HepG2 (cell line): ENCODE measurements around the gene TUBB4A. TPM values are rescaled to one million over a fixed set of nuclear protein-coding genes. Genes with fewer than 3 reads are reported as not detected.

ENCODE experiments used
- ARID2 ChIP-seq: sonication (generic); formaldehyde crosslinking; IDR thresholded peaks from 2 replicates; pipeline ENCODE4 v1.8.1; 2022; ENCODE audit warnings: mild to moderate bottlenecking, missing genetic modification reagents, borderline replicate concordance
- DNMT1 ChIP-seq: sonication (generic); formaldehyde crosslinking; IDR thresholded peaks from 2 replicates; pipeline ENCODE4 v1.5.1; 2020; ENCODE audit warnings: mild to moderate bottlenecking, missing genetic modification reagents
- HMG20A ChIP-seq: IDR thresholded peaks from 2 replicates; pipeline ENCODE4 v1.6.1; 2016; ENCODE audit warnings: borderline replicate concordance
- MIXL1 ChIP-seq: IDR thresholded peaks from 2 replicates; pipeline ENCODE4 v1.6.1; 2016
- REPIN1 ChIP-seq: sonication (generic); formaldehyde crosslinking; IDR thresholded peaks from 2 replicates; pipeline ENCODE4 v1.8.0; 2022; ENCODE audit warnings: missing genetic modification reagents, low read depth, mild to moderate bottlenecking, borderline replicate concordance
- RNF2 ChIP-seq: fragments of 450-650 bp; conservative IDR thresholded peaks from 2 replicates; pipeline ENCODE4 v1.6.1; 2016; ENCODE audit warnings: low read depth
- SOX5 ChIP-seq: IDR thresholded peaks from 2 replicates; pipeline ENCODE4 v1.6.1; 2016; ENCODE audit warnings: borderline replicate concordance
- ZFP36L2 ChIP-seq: sonication (generic); formaldehyde crosslinking; IDR thresholded peaks from 2 replicates; pipeline ENCODE4 v1.4.0; 2020; ENCODE audit warnings: missing genetic modification reagents
- ZFP62 ChIP-seq: sonication (generic); formaldehyde crosslinking; IDR thresholded peaks from 2 replicates; pipeline ENCODE4 v1.4.0; 2020; ENCODE audit warnings: missing genetic modification reagents
- ZNF383 ChIP-seq: sonication (generic); formaldehyde crosslinking; IDR thresholded peaks from 2 replicates; pipeline ENCODE4 v1.4.0; 2020; ENCODE audit warnings: missing genetic modification reagents, mild to moderate bottlenecking, borderline replicate concordance
- ZNF652 ChIP-seq: IDR thresholded peaks from 2 replicates; pipeline ENCODE4 v1.6.1; 2016; ENCODE audit warnings: low read depth, borderline replicate concordance
- ZNF749 ChIP-seq: sonication (generic); formaldehyde crosslinking; IDR thresholded peaks from 2 replicates; pipeline ENCODE4 v1.8.0; 2022; ENCODE audit warnings: mild to moderate bottlenecking, missing genetic modification reagents, moderate library complexity, borderline replicate concordance
- ZNF777 ChIP-seq: sonication (generic); formaldehyde crosslinking; IDR thresholded peaks from 2 replicates; pipeline ENCODE4 v1.4.0; 2020; ENCODE audit warnings: missing genetic modification reagents
- ZNF788 ChIP-seq: sonication (generic); formaldehyde crosslinking; IDR thresholded peaks from 2 replicates; pipeline ENCODE4 v1.5.0; 2020; ENCODE audit warnings: mild to moderate bottlenecking, missing genetic modification reagents, borderline replicate concordance
- polyA plus RNA-seq, 8 experiments: library from polyadenylated mRNA; depleted of rRNA in 3 of 8; stranded (reverse) in 7 of 8; unstranded in 1 of 8; fragments of >200 nt; fragmentation: Illumina TruSeq in 4 of 8; extraction: Trizol in 4 of 8; gene quantifications; 2 replicates each; pipeline versions ENCODE4 v1.2.1 to v1.2.3, GENCODE V29; 2011 to 2016; ENCODE audit warnings: low read depth in 4 of 8, missing spikeins in 1 of 8, mixed read lengths in 1 of 8; ENCODE audit not compliant: insufficient read depth in 1 of 8
- total RNA-seq, 5 experiments: library from RNA; depleted of rRNA; stranded (reverse); fragments of >200 nt; fragmentation: Illumina TruSeq; extraction: Trizol; gene quantifications; 2 replicates each; pipeline ENCODE4 v1.2.3, GENCODE V29; 2016; ENCODE audit warnings: low read depth in 1 of 5
- TF ChIP-seq, protein P1 (sequence below): sonication (generic); formaldehyde crosslinking; IDR thresholded peaks from 2 replicates; pipeline ENCODE4 v1.9.0; 2021; ENCODE audit warnings: missing genetic modification reagents, borderline replicate concordance
- TF ChIP-seq, protein P2 (sequence below): sonication (generic); formaldehyde crosslinking; IDR thresholded peaks from 2 replicates; pipeline ENCODE4 v1.5.0; 2020; ENCODE audit warnings: mild to moderate bottlenecking, missing genetic modification reagents, borderline replicate concordance
- TF ChIP-seq, protein P3 (sequence below): IDR thresholded peaks from 2 replicates; pipeline ENCODE4 v1.6.1; 2016; ENCODE audit warnings: mild to moderate bottlenecking
- TF ChIP-seq, protein P4 (sequence below): IDR thresholded peaks from 2 replicates; pipeline ENCODE4 v1.6.1; 2016; ENCODE audit warnings: low read depth, control low read depth

The TUBB4A gene
- total and polyA plus RNA-seq, 2 of the 13 experiments (the other 11 are each of a cell fraction or from before 2014, with no cell fraction given) = not detected

DNA sequence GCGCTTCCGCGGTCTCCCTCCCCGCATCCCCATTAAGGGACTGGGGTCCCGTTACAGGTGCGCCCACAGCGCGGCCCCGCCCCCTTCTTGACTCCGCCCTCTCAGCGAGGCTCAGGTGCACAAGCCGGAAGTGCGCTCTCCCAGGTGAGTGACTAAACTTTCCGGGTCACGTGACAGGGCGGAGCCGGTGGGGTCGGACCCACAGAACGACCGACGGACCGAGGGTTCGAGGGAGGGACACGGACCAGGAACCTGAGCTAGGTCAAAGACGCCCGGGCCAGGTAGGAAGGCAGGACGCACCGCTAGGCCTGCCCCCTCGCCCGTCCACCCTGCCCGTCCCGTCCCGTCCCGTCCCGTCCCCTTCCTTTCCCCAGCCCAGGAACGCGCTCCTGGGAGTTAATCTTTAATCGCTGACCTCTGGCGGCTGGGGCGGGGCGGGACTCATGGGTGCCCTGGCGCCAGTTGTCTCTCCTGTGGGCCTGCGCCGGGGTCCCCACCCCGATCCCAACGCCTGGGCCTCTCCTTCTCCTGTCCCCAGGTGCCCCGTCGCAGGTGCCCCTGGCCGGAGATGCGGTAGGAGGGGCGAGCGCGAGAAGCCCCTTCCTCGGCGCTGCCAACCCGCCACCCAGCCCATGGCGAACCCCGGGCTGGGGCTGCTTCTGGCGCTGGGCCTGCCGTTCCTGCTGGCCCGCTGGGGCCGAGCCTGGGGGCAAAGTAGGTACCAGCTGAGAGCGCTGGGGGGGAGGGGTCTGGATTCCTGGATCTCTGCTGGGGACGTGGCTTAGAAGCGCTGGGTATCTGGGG is 37.8 kb downstream of the TUBB4A start, which contains the start of gene CRB3 (continued):
- TF ChIP-seq, protein P1, sequence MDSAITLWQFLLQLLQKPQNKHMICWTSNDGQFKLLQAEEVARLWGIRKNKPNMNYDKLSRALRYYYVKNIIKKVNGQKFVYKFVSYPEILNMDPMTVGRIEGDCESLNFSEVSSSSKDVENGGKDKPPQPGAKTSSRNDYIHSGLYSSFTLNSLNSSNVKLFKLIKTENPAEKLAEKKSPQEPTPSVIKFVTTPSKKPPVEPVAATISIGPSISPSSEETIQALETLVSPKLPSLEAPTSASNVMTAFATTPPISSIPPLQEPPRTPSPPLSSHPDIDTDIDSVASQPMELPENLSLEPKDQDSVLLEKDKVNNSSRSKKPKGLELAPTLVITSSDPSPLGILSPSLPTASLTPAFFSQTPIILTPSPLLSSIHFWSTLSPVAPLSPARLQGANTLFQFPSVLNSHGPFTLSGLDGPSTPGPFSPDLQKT (CRISPR knock-in tag) = no peak
- TF ChIP-seq HMG20A (CRISPR knock-in tag) = no peak
- no peak for TF ChIP-seq ZNF383 (CRISPR knock-in tag)
- TF ChIP-seq, protein P2, sequence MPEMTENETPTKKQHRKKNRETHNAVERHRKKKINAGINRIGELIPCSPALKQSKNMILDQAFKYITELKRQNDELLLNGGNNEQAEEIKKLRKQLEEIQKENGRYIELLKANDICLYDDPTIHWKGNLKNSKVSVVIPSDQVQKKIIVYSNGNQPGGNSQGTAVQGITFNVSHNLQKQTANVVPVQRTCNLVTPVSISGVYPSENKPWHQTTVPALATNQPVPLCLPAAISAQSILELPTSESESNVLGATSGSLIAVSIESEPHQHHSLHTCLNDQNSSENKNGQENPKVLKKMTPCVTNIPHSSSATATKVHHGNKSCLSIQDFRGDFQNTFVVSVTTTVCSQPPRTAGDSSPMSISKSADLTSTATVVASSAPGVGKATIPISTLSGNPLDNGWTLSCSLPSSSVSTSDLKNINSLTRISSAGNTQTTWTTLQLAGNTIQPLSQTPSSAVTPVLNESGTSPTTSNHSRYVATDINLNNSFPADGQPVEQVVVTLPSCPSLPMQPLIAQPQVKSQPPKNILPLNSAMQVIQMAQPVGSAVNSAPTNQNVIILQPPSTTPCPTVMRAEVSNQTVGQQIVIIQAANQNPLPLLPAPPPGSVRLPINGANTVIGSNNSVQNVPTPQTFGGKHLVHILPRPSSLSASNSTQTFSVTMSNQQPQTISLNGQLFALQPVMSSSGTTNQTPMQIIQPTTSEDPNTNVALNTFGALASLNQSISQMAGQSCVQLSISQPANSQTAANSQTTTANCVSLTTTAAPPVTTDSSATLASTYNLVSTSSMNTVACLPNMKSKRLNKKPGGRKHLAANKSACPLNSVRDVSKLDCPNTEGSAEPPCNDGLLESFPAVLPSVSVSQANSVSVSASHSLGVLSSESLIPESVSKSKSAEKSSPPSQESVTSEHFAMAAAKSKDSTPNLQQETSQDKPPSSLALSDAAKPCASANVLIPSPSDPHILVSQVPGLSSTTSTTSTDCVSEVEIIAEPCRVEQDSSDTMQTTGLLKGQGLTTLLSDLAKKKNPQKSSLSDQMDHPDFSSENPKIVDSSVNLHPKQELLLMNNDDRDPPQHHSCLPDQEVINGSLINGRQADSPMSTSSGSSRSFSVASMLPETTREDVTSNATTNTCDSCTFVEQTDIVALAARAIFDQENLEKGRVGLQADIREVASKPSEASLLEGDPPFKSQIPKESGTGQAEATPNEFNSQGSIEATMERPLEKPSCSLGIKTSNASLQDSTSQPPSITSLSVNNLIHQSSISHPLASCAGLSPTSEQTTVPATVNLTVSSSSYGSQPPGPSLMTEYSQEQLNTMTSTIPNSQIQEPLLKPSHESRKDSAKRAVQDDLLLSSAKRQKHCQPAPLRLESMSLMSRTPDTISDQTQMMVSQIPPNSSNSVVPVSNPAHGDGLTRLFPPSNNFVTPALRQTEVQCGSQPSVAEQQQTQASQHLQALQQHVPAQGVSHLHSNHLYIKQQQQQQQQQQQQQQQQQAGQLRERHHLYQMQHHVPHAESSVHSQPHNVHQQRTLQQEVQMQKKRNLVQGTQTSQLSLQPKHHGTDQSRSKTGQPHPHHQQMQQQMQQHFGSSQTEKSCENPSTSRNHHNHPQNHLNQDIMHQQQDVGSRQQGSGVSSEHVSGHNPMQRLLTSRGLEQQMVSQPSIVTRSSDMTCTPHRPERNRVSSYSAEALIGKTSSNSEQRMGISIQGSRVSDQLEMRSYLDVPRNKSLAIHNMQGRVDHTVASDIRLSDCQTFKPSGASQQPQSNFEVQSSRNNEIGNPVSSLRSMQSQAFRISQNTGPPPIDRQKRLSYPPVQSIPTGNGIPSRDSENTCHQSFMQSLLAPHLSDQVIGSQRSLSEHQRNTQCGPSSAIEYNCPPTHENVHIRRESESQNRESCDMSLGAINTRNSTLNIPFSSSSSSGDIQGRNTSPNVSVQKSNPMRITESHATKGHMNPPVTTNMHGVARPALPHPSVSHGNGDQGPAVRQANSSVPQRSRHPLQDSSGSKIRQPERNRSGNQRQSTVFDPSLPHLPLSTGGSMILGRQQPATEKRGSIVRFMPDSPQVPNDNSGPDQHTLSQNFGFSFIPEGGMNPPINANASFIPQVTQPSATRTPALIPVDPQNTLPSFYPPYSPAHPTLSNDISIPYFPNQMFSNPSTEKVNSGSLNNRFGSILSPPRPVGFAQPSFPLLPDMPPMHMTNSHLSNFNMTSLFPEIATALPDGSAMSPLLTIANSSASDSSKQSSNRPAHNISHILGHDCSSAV (CRISPR knock-in tag) = no peak
- TF ChIP-seq SOX5 (CRISPR knock-in tag) = no peak
- no peak for TF ChIP-seq ZNF652 (CRISPR knock-in tag)
- TF ChIP-seq ZFP62 (CRISPR knock-in tag) = no peak
- no peak for TF ChIP-seq MIXL1 (CRISPR knock-in tag)
- no peak for TF ChIP-seq RNF2
- TF ChIP-seq ZFP36L2 (CRISPR knock-in tag) = no peak
- peak; percentile 85; the same call in 1 of the 2 replicates for TF ChIP-seq ZNF788 (CRISPR knock-in tag)
- TF ChIP-seq ARID2 (CRISPR knock-in tag) = no peak
- TF ChIP-seq ZNF749 (CRISPR knock-in tag) = no peak
- TF ChIP-seq, protein P3, sequence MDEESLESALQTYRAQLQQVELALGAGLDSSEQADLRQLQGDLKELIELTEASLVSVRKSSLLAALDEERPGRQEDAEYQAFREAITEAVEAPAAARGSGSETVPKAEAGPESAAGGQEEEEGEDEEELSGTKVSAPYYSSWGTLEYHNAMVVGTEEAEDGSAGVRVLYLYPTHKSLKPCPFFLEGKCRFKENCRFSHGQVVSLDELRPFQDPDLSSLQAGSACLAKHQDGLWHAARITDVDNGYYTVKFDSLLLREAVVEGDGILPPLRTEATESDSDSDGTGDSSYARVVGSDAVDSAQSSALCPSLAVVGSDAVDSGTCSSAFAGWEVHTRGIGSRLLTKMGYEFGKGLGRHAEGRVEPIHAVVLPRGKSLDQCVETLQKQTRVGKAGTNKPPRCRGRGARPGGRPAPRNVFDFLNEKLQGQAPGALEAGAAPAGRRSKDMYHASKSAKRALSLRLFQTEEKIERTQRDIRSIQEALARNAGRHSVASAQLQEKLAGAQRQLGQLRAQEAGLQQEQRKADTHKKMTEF (CRISPR knock-in tag) = peak; percentile 58; the same call in 1 of the 2 replicates
- TF ChIP-seq, protein P4, sequence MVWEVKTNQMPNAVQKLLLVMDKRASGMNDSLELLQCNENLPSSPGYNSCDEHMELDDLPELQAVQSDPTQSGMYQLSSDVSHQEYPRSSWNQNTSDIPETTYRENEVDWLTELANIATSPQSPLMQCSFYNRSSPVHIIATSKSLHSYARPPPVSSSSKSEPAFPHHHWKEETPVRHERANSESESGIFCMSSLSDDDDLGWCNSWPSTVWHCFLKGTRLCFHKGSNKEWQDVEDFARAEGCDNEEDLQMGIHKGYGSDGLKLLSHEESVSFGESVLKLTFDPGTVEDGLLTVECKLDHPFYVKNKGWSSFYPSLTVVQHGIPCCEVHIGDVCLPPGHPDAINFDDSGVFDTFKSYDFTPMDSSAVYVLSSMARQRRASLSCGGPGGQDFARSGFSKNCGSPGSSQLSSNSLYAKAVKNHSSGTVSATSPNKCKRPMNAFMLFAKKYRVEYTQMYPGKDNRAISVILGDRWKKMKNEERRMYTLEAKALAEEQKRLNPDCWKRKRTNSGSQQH (CRISPR knock-in tag) = no peak
- peak; percentile 41; the same call in 1 of the 2 replicates for TF ChIP-seq REPIN1 (CRISPR knock-in tag)
- TF ChIP-seq ZNF777 (CRISPR knock-in tag) = peak; percentile 99
- no peak for TF ChIP-seq DNMT1 (CRISPR knock-in tag)
